HepG2 (cell line): Measurements from ENCODE around the gene TAF6. TPM values are rescaled to one million over a fixed set of nuclear protein-coding genes. Genes with fewer than 3 reads are reported as not detected.

ENCODE experiments used
- ETV6 ChIP-seq: sonication (generic); formaldehyde crosslinking; conservative IDR thresholded peaks from 2 replicates; pipeline ENCODE4 v1.4.0; 2020; ENCODE audit warnings: missing genetic modification reagents
- HNF1B ChIP-seq: sonication (generic); formaldehyde crosslinking; IDR thresholded peaks from 2 replicates; pipeline ENCODE4 v1.5.1; 2020; ENCODE audit warnings: mild to moderate bottlenecking, moderate library complexity, missing genetic modification reagents
- KDM6A ChIP-seq: IDR thresholded peaks from 2 replicates; pipeline ENCODE4 v1.6.1; 2016; ENCODE audit warnings: low read depth
- MAX ChIP-seq: IDR thresholded peaks from 2 replicates; pipeline ENCODE4 v1.6.1; 2012; ENCODE audit warnings: inconsistent platforms
- MXD4 ChIP-seq: IDR thresholded peaks from 2 replicates; pipeline ENCODE4 v1.6.1; 2016; ENCODE audit warnings: mild to moderate bottlenecking, missing biosample characterization, missing genetic modification reagents
- NONO ChIP-seq, 2 experiments: fragments of 450-650 bp in 1 of 2; sonication (generic) in 1 of 2; formaldehyde crosslinking in 1 of 2; IDR thresholded peaks in 1 of 2; conservative IDR thresholded peaks in 1 of 2; 2 replicates each; pipeline versions ENCODE4 v1.6.1 to v1.8.0; 2017 to 2022; ENCODE audit warnings: mild to moderate bottlenecking in 1 of 2, missing genetic modification reagents in 1 of 2, moderate library complexity in 1 of 2
- SP140L ChIP-seq: sonication (generic); formaldehyde crosslinking; IDR thresholded peaks from 2 replicates; pipeline ENCODE4 v1.4.0; 2020; ENCODE audit warnings: missing genetic modification reagents, borderline replicate concordance
- STAT6 ChIP-seq: sonication (generic); formaldehyde crosslinking; IDR thresholded peaks from 2 replicates; pipeline ENCODE4 v1.4.0; 2020; ENCODE audit warnings: missing genetic modification reagents, mild to moderate bottlenecking, borderline replicate concordance
- XRCC5 ChIP-seq: fragments of 200-400 bp; formaldehyde crosslinking; optimal IDR thresholded peaks from 2 replicates; pipeline ENCODE3; 2017; ENCODE audit warnings: mild to moderate bottlenecking, low read length
- ZFP90 ChIP-seq: sonication (generic); formaldehyde crosslinking; IDR thresholded peaks from 2 replicates; pipeline ENCODE4 v1.8.0; 2022; ENCODE audit warnings: missing genetic modification reagents, mild to moderate bottlenecking, inconsistent platforms, borderline replicate concordance
- ZNF136 ChIP-seq: sonication (generic); formaldehyde crosslinking; IDR thresholded peaks from 2 replicates; pipeline ENCODE4 v1.8.1; 2022; ENCODE audit warnings: low read depth, mild to moderate bottlenecking, moderate library complexity, missing genetic modification reagents
- ZNF318 ChIP-seq: sonication (generic); formaldehyde crosslinking; IDR thresholded peaks from 2 replicates; pipeline ENCODE4 v1.4.0; 2020; ENCODE audit warnings: mild to moderate bottlenecking, missing genetic modification reagents
- ZNF484 ChIP-seq: sonication (generic); formaldehyde crosslinking; IDR thresholded peaks from 2 replicates; pipeline ENCODE4 v1.5.1; 2020; ENCODE audit warnings: mild to moderate bottlenecking, low read depth, missing genetic modification reagents, borderline replicate concordance
- polyA plus RNA-seq, 8 experiments: library from polyadenylated mRNA; depleted of rRNA in 3 of 8; stranded (reverse) in 7 of 8; unstranded in 1 of 8; fragments of >200 nt; fragmentation: Illumina TruSeq in 4 of 8; extraction: Trizol in 4 of 8; gene quantifications; 2 replicates each; pipeline versions ENCODE4 v1.2.1 to v1.2.3, GENCODE V29; 2011 to 2016; ENCODE audit warnings: low read depth in 4 of 8, missing spikeins in 1 of 8, mixed read lengths in 1 of 8; ENCODE audit not compliant: insufficient read depth in 1 of 8
- total RNA-seq, 5 experiments: library from RNA; depleted of rRNA; stranded (reverse); fragments of >200 nt; fragmentation: Illumina TruSeq; extraction: Trizol; gene quantifications; 2 replicates each; pipeline ENCODE4 v1.2.3, GENCODE V29; 2016; ENCODE audit warnings: low read depth in 1 of 5

TAF6 gene
- total and polyA plus RNA-seq, 2 of the 13 experiments (the other 11 are each of a cell fraction or from before 2014, with no cell fraction given), result 12.9 to 18.8 TPM

- TF ChIP-seq ZFP90 (CRISPR knock-in tag), result peak; percentile 86; the same call in 1 of the 2 replicates
- TF ChIP-seq MAX, result peak; percentile 28
- TF ChIP-seq ZNF136 (CRISPR knock-in tag), result 0 out of 2 replicates have a peak, but pooled peaks have one; percentile 2
- TF ChIP-seq ETV6 (CRISPR knock-in tag), result 0 out of 2 replicates have a peak, but pooled peaks have one; percentile 12
- TF ChIP-seq MXD4, result no peak; the same call in 1 of the 2 replicates
- TF ChIP-seq ZNF318 (CRISPR knock-in tag), result no peak
- TF ChIP-seq ZNF484, result no peak
- peak; percentile 16 for TF ChIP-seq XRCC5
- no peak for TF ChIP-seq KDM6A (CRISPR knock-in tag)
- TF ChIP-seq SP140L (CRISPR knock-in tag), result no peak
- no peak for TF ChIP-seq NONO (IDR thresholded peaks at IDR 0.05)
- TF ChIP-seq NONO (CRISPR knock-in tag; conservative IDR thresholded peaks at IDR 0.05), result peak; percentile 51; the same call in 1 of the 2 replicates
- TF ChIP-seq HNF1B (CRISPR knock-in tag), result peak; percentile 80
- no peak for TF ChIP-seq STAT6 (CRISPR knock-in tag)
Measured at GRCh38 chr7:100119072-100119969, at the start of gene TAF6, which contains the start of gene CNPY4 (continued).
